GM19397 (cell line): ENCODE results near the gene FAM81A.
"Not testable (repeated sequence)": the region's sequence is repeated elsewhere in the genome, so short reads cannot be mapped to it uniquely, and the experiment has no call there.

ENCODE experiments used
- ATAC-seq: cut with Tn5 transposase; IDR thresholded peaks from one replicate; pipeline ENCODE4 v1.9.1; 2021; ENCODE audit warnings: mild to moderate bottlenecking, moderate library complexity; ENCODE audit not compliant: unreplicated experiment

Gene FAM81A

DNA sequence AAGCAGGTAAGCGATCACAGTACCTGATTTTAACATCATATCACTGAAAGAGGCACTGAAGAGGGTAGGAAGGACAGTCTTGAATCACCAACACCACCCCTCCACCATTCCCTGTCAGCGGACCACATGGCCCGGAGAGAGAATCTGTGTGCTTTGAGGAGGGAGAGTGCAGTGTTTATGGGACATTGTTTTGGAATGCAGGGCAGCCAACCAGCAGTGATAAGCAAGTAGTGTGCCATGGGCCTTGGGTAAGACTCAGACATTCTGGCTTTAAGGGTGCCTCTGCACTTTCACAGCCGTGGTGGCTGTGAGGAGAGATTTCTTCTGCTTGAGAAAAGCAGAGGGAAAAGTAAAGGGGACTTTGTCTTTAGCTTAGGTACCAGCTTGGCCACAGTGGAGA lies 46.4 kb downstream of the FAM81A start:
- no peak for ATAC-seq

DNA sequence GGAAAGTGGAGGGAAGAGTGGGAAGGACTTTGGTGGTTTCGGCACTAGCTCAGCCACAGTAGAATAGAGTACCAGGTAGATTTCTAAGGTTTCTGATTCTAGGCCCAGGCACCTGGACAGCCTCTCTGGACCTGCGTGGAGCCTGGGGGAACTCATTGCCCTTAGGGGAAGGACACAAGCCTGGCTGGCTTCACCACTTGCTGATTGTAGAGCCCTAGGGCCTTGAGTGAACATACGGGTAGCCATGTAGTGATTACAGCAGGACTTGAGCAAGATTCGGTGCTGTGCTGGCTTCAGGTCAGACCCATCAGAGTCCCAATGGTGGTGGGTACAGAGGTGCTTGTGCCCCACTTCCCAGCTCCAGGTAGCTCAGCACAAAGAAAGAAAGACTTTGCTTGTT lies 47.0 kb downstream of the FAM81A start:
- no peak for ATAC-seq

DNA sequence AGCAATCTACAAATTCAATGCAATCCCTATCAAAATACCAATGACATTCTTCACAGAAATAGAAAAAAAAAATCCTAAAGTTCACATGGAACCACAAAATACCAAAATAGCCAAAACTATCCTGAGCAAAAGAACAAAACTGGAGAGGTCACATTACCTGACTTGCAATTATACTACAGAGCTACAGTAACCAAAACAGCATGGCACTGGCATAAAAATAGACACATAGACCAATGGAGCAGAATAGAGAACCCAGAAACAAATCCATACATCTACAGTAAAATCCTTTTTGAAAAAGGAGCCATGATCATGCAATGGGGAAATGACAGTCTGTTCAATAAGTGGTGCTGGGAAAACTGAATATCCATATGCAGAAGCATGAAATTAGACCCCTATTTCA lies 51.5 kb downstream of the FAM81A start:
- ATAC-seq = not testable (repeated sequence)

DNA sequence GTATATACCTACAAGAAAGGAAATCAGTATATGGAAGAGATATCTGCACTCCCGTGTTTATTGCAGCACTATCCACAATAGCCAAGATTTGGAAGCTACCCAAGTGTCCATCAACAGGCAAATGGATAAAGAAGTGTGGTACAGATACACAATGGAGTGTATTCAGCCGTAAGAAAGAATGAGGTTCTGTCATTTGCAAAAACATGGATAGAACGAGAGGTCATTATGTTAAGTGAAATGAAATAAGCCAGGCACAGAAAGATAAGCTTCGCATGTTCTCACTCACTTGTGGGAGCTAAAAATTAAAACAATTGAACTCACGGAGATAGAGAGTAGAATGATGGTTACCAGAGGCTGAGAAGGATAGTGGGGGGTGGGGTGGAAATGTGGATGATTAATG lies 53.1 kb downstream of the FAM81A start:
- ATAC-seq = no peak

DNA sequence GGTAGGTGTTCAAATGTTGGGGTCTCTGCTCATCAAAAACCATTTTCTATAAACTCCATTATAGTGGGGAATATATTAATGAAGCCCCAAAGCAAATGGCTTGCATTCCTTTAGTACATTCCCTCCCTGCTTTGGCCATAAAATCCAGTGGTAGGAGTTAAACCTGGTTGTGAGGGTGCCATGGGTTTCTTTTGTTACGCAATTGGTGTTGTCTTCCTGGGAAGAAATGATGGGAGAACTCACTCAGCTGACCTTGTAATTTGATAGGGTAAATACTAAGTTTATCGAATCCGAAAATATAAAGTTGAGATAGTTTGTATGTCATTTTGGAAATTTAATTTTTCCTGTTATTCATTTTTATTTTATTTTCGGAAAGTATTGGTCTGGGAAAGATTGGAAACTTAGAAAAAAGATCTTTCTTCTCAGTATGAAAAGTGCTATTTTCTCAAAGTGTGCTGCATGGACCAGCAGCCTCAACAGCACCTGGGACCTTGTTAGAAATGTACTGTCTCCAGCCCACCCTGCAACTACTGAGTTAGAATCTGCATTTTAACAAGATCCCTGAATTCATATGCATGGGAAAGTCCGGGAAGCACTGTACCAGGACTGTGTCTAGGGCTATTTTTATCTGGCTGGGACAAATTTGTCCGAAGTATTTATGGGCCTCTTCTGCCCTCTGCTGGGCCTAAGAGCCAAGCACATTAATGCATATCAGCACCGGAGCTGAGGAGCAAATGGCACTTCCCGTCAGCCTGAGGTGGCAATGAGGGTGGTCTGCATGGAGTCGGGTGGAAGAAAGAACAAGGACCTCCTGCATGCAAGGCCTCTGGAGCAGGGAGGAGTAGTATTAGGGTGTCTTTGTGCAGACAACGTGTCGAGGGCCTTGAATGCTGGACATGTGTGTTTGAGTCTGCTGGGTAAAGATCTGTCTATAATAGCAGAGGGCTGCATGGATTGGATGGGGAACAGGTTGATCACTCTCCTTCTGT lies 54.7 kb downstream of the FAM81A start:
- no peak for ATAC-seq

DNA sequence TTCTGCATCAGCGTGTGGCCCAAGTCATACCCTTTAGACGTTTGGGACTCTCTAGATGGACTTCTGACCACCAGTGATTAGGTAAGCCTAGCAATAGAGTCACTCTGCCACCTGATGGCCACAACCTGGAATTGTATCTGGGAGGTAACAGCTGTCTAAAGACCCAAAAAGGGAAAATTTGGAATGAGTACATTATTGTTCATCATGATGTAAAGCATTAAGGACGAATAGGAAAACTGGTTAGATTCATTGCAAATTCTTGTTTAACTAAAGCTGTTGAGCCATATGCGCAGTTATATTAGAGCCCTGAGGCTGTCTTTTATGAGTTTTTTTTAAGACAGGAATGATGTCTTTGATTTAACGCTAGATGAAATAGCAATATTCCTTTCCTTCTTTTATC lies 63.6 kb downstream of the FAM81A start:
- ATAC-seq = no peak

DNA sequence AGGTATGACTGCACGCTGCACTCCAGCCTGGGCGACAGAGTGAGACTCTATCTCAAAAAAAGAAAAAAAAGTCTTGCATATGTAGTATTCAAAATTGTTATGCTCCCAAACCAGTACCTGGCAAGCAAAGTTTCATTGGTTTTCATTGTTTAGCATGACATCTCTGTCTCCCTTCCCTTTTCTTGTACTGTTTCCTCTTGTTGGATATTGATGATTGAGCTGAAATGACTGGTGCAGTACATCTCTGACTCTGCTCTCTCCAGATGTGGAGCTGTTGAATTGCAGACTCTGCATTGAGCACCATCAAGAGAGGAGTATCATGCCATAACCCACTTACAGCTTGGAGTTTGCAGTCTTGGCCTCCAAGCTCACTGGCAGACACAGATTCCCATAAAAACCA lies 77.2 kb downstream of the FAM81A start:
- no peak for ATAC-seq

DNA sequence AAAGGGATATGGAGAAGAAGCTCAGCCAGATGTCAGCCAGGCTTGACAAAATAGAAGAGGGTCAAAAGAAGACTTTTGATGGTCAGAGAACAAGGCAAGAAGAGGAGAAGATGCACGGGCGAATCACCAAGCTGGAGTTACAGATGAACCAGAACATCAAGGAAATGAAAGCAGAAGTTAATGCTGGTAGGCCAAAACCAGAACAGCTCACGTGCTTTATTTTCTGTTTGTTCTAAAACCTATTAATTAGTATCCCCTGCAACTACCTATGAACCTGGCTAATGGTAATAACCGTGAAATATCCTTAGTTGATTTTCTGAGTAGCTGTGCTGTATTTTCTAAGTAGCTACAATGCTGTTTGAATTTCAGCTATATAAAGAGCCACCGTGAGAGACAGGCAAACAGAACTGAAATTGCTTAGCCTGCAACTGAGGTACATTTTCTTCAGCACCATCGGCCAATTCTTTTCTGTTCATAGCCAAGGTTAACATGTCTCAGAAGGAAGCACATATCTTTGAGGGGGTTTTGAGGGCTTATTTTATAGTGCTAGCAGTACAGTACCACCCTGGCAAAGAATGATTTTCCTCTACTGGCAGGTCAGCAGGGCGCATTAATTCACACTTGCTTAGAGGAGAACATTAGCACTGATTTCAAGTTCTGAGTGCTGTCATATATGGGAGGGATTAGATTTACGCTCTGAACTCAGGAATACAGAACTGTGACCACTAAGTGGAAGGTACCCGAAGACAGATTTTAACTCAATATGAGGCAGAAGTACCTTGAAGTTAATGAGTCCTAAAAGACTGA lies 78.9 kb downstream of the FAM81A start:
- peak; percentile 50 for ATAC-seq

DNA sequence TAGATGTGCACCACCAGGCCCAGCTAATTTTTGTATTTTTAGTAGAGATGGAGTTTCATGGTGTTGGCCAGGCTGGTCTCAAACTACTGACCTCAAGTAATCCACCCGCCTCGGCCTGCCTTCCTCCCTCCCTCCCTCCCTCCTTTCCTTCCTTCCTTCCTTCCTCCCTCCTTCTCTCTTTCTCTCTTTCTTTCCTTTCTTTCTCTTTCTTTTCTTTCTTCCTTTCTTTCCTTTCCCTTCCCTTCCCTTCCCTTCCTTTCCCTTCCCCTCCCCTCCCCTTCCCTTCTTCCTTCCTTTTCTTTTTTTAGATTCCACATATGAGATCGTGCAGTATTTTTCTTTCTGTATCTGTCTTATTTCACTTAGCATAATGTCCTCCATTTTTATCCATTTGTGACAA lies 81.3 kb downstream of the FAM81A start:
- no peak for ATAC-seq

DNA sequence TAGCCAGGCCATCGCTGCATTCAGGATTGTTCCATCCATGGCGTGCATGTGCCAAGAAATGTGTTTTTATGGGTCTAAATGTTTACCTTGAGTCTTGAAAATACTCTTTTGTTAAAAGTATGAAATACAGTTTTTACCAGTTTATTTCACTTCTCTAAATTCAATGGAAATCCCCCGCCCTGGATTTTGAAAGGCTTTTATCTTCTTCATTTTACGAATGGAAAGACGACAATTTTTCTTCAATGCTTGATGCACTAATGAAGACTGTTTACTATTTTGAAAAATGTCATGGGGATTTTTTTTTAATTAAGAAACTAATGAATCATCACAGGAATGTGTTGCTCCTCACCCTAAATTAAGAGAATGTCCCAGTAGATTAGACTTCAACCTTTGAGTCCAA lies 83.5 kb downstream of the FAM81A start:
- no peak for ATAC-seq

DNA sequence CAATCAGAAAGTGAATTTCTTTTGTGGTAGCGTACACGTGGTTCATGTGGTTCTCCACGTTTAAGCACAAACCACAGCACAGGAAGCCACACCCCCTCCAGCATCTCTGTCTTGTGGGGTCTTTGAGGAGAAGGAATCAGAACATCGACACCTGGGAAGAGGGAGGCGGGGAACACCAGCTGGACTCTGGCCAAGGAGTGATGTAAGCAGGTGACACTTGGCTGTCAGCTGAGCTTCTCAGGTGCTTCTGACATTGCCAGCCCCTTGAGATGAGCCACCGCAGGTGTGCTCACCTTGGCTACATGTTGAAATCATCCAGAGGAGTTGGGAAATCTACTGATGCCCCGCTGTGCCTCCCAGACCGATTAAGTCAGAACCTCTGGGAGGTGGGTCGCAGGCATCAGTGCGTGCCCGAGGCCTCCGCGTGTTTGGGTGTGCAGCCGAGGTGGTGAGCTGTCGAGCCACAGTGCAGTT lies 85.0 kb downstream of the FAM81A start:
- ATAC-seq = no peak

DNA sequence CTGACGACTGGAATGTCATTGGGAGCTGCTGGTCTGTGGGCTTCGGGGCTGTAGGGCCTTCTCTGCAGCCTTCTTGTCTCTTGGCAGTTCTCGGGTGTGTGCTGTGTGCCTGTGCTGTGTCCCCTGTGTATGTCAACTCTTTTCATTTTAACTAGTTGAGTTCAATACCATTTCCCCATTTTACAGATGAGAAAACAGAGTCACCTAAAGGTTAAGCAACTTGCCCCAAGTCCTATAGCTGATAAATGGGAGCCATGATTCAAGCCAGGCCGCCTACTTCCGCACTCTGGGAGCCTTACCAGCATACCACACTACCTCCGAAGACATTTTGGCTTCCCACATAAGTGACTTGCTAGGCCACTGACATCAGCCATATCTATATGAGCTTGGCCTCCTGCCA lies 85.7 kb downstream of the FAM81A start:
- no peak for ATAC-seq

DNA sequence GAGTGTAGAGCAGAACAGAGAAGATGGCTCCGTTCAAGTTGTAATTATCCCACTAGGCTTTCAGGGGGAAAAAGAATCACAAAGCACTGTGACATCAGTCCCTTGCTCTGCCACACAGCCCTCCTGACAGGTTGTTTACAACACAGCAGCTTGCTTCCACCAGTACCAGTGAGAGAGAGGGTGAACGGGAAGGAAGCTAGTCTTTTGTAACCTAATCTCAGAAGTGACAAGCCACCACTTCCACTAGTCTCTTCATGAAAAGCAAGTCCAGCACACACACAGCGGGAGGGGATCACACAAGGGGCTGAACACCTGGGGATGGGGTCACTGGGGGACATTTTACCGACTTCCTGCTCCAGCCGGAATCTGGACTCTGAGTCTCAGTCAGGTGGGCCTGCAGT lies 86.3 kb downstream of the FAM81A start:
- no peak for ATAC-seq

DNA sequence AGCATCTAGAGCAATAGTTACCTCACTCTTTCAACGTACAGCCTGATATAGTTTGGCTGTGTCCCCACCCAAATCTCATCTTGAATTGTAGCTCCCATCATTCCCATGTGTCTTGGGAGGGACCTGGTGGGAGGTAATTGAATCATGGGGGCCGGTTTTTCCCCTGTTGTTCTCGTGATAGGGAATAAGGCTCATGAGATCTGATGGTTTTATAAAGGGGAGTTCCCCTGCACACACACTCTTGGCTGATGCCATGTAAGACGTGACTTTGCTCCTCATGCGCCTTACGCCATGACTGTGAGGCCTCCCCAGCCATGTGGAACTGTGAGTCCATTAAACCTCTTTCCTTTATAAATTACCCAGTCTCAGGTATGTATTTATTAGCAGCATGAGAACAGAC lies 88.5 kb downstream of the FAM81A start:
- not testable (repeated sequence) for ATAC-seq

DNA sequence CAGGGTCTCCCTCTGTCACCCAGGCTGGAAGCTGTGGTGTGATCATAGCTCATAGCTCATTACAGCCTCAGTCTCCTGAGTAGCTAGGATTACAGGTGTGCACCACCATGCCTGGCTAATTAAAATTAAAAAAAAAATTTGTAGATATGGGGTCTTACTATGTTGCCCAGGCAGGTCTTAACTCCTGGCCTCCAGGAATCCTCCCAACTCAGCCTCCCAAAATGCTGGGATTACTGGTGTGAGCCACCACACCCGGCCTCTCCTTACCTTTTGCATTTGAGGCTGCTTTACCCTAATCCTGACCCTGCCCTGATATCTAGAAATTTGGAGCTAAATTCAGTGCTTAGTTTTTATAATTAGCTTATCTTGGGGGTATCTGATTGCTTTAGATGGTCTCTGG lies 90.4 kb downstream of the FAM81A start:
- no peak for ATAC-seq

DNA sequence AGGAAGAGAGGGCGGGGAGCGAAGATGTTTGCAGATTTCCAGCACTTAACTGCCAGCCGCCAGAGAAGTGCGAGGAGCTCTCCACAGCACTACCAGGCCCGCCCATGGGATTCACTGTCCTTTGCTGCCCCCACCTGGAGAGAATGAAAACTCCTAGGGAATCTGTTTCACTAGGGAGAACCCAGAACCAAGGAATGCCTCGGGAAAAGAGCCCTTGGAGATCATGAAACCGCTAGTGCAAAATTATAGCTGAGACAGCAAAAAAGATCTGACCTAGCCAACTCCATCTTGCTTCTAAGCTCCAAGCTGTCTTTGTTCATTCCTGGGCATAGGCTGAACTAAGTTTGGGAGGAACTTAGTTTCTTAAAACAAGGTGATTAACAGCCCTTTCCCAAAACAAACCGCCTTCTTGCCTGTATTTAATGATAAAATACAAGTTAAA lies 91.0 kb downstream of the FAM81A start:
- no peak for ATAC-seq

DNA sequence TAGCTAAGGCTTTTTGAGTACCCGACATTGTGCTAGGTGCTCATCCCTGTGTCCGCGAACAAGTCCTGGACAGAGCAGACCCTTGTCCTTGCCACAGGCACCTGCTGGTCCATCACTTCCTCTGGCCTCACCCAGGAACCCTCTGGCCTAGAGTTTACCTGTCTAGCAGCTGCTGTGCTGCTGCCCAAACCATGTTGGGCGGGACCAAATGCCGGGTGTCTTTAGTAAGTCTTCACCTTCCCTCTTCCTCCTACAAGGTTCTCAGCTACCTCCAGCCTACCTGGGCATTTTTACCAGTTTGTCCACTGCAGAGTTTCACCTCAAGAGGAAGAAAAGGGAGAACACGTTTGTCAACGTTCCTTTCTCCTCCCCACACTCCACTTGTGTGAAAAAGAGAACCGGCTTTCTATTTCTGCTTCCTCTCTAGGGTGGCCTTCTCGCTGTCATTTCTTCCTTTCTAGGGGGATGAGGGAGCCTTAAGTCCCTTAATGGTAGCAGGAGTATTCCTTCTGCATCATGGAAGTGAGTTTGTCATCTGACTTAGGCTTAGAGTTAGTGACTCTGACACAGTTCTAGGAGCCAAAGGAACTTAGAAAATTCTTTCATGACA lies 93.2 kb downstream of the FAM81A start:
- ATAC-seq = no peak

DNA sequence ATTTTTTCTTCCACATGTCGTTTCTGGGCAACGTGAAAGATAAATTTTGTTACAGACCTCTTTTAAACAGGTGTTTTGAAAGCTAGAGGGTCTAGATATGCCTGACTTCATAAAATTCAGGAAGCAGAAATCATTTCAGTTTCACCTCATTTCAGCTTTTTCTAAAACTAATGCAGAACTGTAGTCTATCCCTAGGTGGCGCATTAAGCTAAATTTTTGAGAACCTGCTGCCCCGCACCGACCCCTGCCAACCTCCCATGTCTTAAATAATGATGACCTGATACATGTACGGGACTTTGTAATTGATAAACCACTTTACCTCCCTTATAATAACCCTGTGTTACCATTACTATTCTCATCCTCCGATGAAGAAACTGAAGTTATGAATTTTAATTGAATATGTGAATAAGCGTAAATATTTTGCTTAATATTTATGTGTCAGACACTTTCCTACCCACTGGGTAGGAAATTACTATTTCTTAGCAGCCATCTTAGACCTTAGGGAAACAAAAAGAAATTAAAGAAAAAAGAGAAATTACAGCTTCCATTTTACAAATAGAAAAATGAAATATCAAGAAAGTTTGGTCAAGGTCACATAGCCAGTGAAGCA lies 94.9 kb downstream of the FAM81A start:
- ATAC-seq = no peak

DNA sequence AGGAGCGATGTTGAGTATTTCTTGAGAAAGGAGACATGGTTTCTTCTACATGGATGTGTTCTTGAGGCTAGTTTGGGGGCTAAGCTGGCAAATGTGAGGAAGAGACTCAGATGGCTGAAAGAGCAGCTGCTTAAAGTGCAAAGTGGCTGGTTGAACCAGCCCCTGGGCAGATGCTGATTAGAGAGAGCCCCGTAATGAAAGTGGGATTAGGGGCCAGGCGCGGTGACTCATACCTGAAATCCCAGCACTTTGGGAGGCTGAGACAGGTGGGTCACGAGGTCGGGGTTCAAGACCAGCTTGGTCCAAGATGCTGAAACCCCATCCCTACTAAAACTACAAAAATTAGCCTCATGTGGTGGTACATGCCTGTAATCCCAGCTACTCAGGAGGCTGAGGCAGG lies 98.6 kb downstream of the FAM81A start:
- no peak for ATAC-seq

DNA sequence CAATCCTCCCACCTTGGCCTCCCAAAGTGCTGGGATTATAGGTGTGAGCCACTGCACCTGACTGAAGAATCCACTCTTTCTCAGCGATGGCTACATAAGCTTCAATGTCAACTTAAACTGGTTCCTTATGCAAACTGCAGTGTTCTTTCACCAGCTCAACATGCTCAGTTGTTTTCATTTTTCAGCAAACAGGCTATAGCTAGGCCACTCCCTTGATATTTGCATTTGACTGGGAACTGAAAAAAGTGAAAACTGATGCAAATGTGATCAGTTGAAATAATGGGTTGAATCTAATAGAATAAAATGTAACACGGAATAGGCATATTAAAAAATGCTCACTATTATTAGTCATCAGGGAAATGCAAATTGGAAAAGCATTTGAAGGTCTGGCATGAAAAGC lies 99.4 kb downstream of the FAM81A start:
- no peak for ATAC-seq

DNA sequence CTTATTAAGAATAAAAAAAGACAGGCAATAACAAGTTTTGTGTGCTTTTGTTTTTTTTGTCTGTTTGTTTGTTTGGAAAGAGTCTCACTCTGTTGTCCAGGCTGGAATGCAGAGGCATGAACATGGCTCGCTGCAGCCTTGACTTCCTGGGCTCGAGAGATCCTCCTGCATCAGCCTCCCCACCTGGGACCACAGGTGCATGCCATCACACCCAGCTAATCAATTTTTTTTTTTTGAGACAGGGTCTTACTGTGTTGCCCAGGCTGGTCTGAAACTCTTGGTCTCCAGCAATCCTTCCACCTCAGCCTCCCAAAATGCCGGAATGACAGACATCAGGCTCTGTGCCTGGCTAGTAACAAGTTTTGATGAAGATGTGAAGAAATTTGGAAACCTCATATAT lies 100.5 kb downstream of the FAM81A start:
- ATAC-seq = no peak
